A549 (cell line): ENCODE measurements around the gene NFIA.

Source experiments
- CEBPB ChIP-seq, 2 experiments: fragments of >200 bp in 1 of 2; sonication (Bioruptor Twin) in 1 of 2; formaldehyde crosslinking in 1 of 2; IDR thresholded peaks; 2 replicates each; pipeline ENCODE4 v1.6.1; 2012 to 2016
- CTCF ChIP-seq: fragments of >200 bp; sonication (Bioruptor Twin); formaldehyde crosslinking; IDR thresholded peaks from 3 replicates; pipeline ENCODE4 v1.5.1; 2016
- EHMT2 ChIP-seq: fragments of 200-600 bp; sonication (generic); IDR thresholded peaks from 2 replicates; pipeline ENCODE4 v1.6.1; 2016; ENCODE audit warnings: antibody characterized with exemption, low read depth, mild to moderate bottlenecking, moderate library complexity
- GATA3 ChIP-seq: IDR thresholded peaks from 2 replicates; pipeline ENCODE4 v1.6.1; 2012; ENCODE audit warnings: borderline replicate concordance
- PHF8 ChIP-seq: fragments of 200-600 bp; sonication (generic); IDR thresholded peaks from 2 replicates; pipeline ENCODE4 v1.6.1; 2016; ENCODE audit warnings: low read depth, mild to moderate bottlenecking, antibody characterized with exemption, moderate library complexity, borderline replicate concordance

GRCh38 chr1:61419657-61420056 is 337.3 kb downstream of the NFIA start:
- TF ChIP-seq PHF8, result no peak
- TF ChIP-seq CTCF, result no peak
- no peak for TF ChIP-seq CEBPB (IDR thresholded peaks at IDR 0.05)
- no peak for TF ChIP-seq EHMT2
- no peak for TF ChIP-seq GATA3
